Esophagus muscularis mucosa (tissue), 4 donors: ENCODE results near the gene GPR152. TPM values are rescaled to one million over a fixed set of nuclear protein-coding genes. Genes with fewer than 3 reads are reported as not detected.

ENCODE experiments used
- DNase-seq: peaks from one replicate; pipeline ENCODE4 v3.0.0-alpha.2; 2017; ENCODE audit errors: extremely low spot score
- H3K27ac ChIP-seq, 4 donors: fragments of 200-600 bp; sonication (generic); replicated peaks in 1 of 4; 1 replicate in 3 of 4; 2 replicates in 1 of 4; pipeline ENCODE4 v1.5.1; 2016 to 2019; ENCODE audit warnings: mild to moderate bottlenecking in 1 of 4
- H3K27me3 ChIP-seq, 4 donors: fragments of 200-600 bp; sonication (generic); one replicate each; pipeline versions ENCODE4 v1.5.1 to v1.6.0; 2016 to 2019
- H3K36me3 ChIP-seq, 4 donors: fragments of 200-600 bp; sonication (generic); one replicate each; pipeline ENCODE4 v1.5.1; 2016 to 2019
- H3K4me1 ChIP-seq, 4 donors: fragments of 200-600 bp; sonication (generic); one replicate each; pipeline ENCODE4 v1.5.1; 2016 to 2019
- H3K4me3 ChIP-seq, 4 donors: fragments of 200-600 bp; sonication (generic); 1 replicate in 2 of 4; 2 replicates in 2 of 4; pipeline ENCODE4 v1.5.1; 2016 to 2019; ENCODE audit warnings: mild to moderate bottlenecking in 4 of 4, moderate library complexity in 1 of 4
- H3K9me3 ChIP-seq, 4 donors: fragments of 200-600 bp; sonication (generic); 1 replicate in 3 of 4; 2 replicates in 1 of 4; pipeline ENCODE4 v1.5.1; 2016 to 2019
- EP300 ChIP-seq: sonication (generic); formaldehyde crosslinking; IDR thresholded peaks from one replicate; pipeline ENCODE4 v1.6.1; 2017; ENCODE audit warnings: antibody characterized with exemption
- POLR2A ChIP-seq: fragments of 450-650 bp; IDR thresholded peaks from one replicate; pipeline ENCODE4 v1.6.1; 2017; ENCODE audit warnings: antibody characterized with exemption, moderate library complexity, mild to moderate bottlenecking, low read depth
- POLR2AphosphoS5 ChIP-seq, 2 donors: sonication (generic); formaldehyde crosslinking; IDR thresholded peaks; one replicate each; pipeline ENCODE4 v1.6.1; 2017; ENCODE audit warnings: antibody characterized with exemption in 2 of 2
- WGBS: methylation state at CpG from one replicate; pipeline ENCODE4 v1.1.5; 2018; 5-methylcytosine and 5-hydroxymethylcytosine counted together
- intact Hi-C: fragments of 100-400 bp; cut with DNase I; formaldehyde crosslinking; loops from one replicate; pipeline ENCODE4 v1.15.1; 2023
- total RNA-seq, 4 donors: library from RNA; depleted of rRNA; stranded (reverse); fragments of >200 nt; gene quantifications; one replicate each; pipeline versions ENCODE4 v1.1.0 to v1.2.1, GENCODE V29; 2016
- TF ChIP-seq, protein P1 (sequence below), 3 experiments: fragments of 200-600 bp in 2 of 3; fragments of 450-650 bp in 1 of 3; sonication (generic) in 2 of 3; IDR thresholded peaks; one replicate each; pipeline ENCODE4 v1.5.1; 2017 to 2019; ENCODE audit warnings: antibody characterized with exemption in 3 of 3, mild to moderate bottlenecking in 2 of 3, moderate library complexity in 1 of 3

The GPR152 gene
- total RNA-seq, 4 donors from 2014 or later: not detected

DNA sequence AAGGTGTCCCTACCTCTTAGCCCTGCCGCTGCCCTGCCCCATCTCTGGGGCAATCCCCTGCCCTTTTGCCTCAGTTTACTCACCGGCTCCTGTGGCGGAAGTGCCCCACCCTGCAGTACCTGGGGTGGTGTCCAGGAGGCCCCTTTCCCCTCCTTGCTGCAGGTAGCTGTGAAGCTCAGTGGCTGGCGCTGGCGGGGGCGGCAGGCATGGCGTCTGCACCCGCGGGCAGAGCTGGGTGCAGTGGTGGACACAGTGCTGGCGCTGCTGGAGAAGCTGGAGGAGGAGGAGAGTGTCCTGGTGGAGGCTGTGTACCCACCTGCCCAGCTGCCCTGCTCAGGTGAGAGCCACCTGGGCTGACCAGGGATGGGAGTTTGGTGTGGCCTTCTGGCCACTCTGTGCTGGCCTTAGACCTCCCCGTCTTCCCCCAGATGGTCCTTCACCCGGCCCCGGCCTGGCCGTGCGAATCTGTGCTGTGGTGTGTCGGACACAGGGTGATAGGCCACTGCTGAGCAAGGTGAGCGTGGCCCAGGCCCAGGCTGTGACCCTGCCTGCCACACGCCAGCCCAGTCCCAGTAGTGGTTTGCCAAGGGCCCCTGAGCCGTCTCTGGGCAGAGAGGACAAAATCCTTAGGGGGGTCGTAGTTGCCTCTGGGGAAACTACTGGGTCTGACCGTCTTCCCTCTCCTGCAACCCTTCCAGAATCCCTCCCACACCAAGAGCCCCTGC lies 33.0 kb downstream of the GPR152 start:
- WGBS: 84% methylated on average over 8 of the region's 21 CpGs
- H3K36me3 ChIP-seq: no peaks in the 10 kb centered on the region
- TF ChIP-seq POLR2AphosphoS5 (IDR thresholded peaks at IDR 0.05) (no peak), EP300 (no peak), POLR2A (no peak)
- TF ChIP-seq, protein P1, sequence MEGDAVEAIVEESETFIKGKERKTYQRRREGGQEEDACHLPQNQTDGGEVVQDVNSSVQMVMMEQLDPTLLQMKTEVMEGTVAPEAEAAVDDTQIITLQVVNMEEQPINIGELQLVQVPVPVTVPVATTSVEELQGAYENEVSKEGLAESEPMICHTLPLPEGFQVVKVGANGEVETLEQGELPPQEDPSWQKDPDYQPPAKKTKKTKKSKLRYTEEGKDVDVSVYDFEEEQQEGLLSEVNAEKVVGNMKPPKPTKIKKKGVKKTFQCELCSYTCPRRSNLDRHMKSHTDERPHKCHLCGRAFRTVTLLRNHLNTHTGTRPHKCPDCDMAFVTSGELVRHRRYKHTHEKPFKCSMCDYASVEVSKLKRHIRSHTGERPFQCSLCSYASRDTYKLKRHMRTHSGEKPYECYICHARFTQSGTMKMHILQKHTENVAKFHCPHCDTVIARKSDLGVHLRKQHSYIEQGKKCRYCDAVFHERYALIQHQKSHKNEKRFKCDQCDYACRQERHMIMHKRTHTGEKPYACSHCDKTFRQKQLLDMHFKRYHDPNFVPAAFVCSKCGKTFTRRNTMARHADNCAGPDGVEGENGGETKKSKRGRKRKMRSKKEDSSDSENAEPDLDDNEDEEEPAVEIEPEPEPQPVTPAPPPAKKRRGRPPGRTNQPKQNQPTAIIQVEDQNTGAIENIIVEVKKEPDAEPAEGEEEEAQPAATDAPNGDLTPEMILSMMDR (IDR thresholded peaks at IDR 0.05): no peak
- H3K4me3 ChIP-seq: no peak overlapping the region
- H3K27ac ChIP-seq: peak overlapping the region; percentile 85 to 95 (median 93)
- intact Hi-C loops: no loop called here
- peaks cover 0 to 6% (median 0%) of the 10 kb centered on the region in 4 donors for H3K27me3 ChIP-seq
- DNase-seq: no peak
- no peaks in the 10 kb centered on the region for H3K9me3 ChIP-seq
- peaks cover 54 to 66% (median 56%) of the 10 kb centered on the region in 4 donors for H3K4me1 ChIP-seq

DNA sequence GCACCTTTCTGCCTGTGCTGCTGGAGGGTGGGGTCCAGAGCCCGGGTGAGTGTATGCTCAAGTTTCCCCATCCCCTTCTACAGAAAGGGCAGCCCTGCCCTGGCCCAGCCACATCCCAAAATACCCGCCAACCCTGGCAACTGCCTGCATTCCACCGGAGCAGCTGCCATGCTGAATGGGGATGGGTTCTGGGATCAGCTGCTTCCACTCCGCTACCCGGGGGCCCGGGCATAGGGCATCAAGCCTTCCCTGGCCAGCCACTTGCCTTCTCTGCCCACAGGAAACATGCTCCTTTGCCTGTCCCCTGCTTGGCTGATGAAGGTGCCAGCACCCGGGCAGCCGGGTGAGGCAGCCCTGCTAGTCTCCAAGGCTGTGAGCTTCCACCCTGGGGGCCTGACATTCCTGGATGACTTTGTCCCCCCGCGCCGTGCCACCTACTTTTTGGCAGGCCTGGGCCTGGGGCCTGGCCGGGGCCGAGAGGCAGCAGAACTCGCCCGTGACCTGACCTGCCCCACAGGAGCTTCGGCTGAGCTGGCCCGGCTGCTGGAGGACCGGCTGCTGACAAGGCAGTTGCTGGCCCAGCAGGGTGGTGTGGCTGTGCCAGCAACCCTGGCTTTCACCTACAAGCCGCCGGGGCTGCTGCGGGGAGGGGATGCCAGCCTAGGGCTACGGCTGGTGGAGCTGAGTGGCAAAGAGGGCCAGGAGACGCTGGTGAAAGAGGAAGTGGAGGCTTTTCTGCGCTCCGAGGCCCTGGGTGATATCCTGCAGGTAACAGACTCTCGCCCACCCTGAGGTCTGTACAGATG lies 33.9 kb downstream of the GPR152 start:
- peaks cover 0 to 6% (median 0%) of the 10 kb centered on the region in 4 donors for H3K27me3 ChIP-seq
- H3K36me3 ChIP-seq: no peaks in the 10 kb centered on the region
- DNase-seq: no peak
- no peak overlapping the region for H3K4me3 ChIP-seq
- intact Hi-C loops: no loop called here
- peak overlapping the region in 3 of 4 donors; percentile 10 to 85 (median 52) for H3K27ac ChIP-seq
- H3K4me1 ChIP-seq: peaks cover 54 to 66% (median 56%) of the 10 kb centered on the region in 4 donors
- H3K9me3 ChIP-seq: no peaks in the 10 kb centered on the region
- 79% methylated on average over 13 of the region's 26 CpGs for WGBS
- TF ChIP-seq POLR2A (no peak), EP300 (no peak)

DNA sequence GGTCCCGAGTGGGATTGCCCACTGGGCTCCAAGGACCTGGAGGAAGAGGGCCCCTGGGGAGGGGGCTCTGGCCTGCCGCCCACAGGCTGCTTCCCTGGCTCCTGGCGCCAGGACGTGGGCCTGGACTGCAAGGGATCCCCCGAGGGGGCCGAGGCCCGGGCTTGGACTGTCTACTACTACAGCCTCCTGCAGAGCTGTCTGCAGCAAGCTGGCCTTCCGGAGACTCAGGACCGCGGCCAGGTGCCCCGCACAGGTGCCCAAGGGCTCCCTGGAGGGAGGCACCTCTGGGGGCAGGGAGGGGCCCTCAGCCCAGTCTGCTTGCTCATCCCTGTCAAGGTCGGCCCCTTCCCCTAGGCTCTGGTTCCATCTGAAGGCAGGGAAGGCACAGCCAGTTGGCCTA lies 35.1 kb downstream of the GPR152 start:
- TF ChIP-seq EP300: no peak
- TF ChIP-seq POLR2AphosphoS5 (IDR thresholded peaks at IDR 0.05): no peak
- no peak for TF ChIP-seq POLR2A
- TF ChIP-seq, protein P1 (IDR thresholded peaks at IDR 0.05): no peak
- no peak for DNase-seq
- 81% methylated on average over 12 of the region's 12 CpGs for WGBS
- H3K27me3 ChIP-seq: peaks cover 0 to 10% (median 0%) of the 10 kb centered on the region in 4 donors
- no peaks in the 10 kb centered on the region for H3K36me3 ChIP-seq
- intact Hi-C loops: no loop called here
- peaks cover 54 to 66% (median 56%) of the 10 kb centered on the region in 4 donors for H3K4me1 ChIP-seq
- no peak overlapping the region for H3K4me3 ChIP-seq
- no peaks in the 10 kb centered on the region for H3K9me3 ChIP-seq
- H3K27ac ChIP-seq: peak overlapping the region in 2 of 4 donors; percentile 40 to 65

- intact Hi-C loops: no loop called here
- peak in 1 of 2 donors; percentile 26 for TF ChIP-seq POLR2AphosphoS5 (IDR thresholded peaks at IDR 0.05)
- TF ChIP-seq, protein P1 (IDR thresholded peaks at IDR 0.05): no peak
- H3K36me3 ChIP-seq: no peaks in the 10 kb centered on the region
- peaks cover 54 to 66% (median 55%) of the 10 kb centered on the region in 4 donors for H3K4me1 ChIP-seq
- H3K4me3 ChIP-seq: no peak overlapping the region
- H3K9me3 ChIP-seq: no peaks in the 10 kb centered on the region
- peaks cover 0 to 16% (median 0%) of the 10 kb centered on the region in 4 donors for H3K27me3 ChIP-seq
- H3K27ac ChIP-seq: peak overlapping the region in 3 of 4 donors; percentile 56 to 69 (median 65)
- 51% methylated on average over 11 of the region's 21 CpGs for WGBS
- no peak for DNase-seq
These were observed 35.9 kb downstream of the GPR152 start for GRCh38 chr11:67416416-67417335.
